ENCODE results near the gene TBX5. TPM values are rescaled to one million over a fixed set of nuclear protein-coding genes. Genes with fewer than 3 reads are reported as not detected.

Gene TBX5
- not detected for total RNA-seq

GRCh38 chr12:114405519-114406271 is at the start of gene TBX5:
TBX5 (minus strand) TSS chr12:114406144; CDS start chr12:114403898, 2,246 bp downstream.
- POLR2A ChIA-PET, result no interaction called here
- CTCF ChIA-PET, result no interaction called here

GRCh38 chr12:114451657-114452056 is 45.7 kb upstream of the TBX5 start:
- POLR2A ChIA-PET, result no interaction called here
- CTCF ChIA-PET, result no interaction called here

- CTCF ChIA-PET, result no interaction called here
Observed at GRCh38 chr12:114450515-114451300, 44.8 kb upstream of the TBX5 start.

DNA sequence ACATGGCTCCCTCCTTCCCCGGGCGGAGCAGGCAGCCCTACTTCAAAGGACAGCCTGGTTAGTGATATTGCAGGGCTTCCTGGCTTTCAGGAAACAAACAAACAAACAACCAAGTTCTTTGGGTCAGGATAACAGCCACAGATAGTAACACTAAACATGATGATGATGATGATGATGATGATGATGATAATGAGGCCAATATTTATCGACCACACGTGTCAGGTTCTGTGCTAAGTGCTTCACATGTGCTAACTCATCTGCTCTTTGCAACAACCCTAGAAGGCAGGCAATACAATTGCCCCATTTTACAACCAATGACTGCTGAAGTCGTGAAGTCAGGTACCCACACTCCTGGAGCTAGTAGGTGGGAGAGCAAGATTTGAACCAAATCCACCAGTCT is 44.1 kb upstream of the TBX5 start:
- CTCF ChIA-PET, result no interaction called here
- POLR2A ChIA-PET, result no interaction called here

More at GRCh38 chr12:114450515-114451300, 44.8 kb upstream of the TBX5 start:
- POLR2A ChIA-PET, result no interaction called here

DNA sequence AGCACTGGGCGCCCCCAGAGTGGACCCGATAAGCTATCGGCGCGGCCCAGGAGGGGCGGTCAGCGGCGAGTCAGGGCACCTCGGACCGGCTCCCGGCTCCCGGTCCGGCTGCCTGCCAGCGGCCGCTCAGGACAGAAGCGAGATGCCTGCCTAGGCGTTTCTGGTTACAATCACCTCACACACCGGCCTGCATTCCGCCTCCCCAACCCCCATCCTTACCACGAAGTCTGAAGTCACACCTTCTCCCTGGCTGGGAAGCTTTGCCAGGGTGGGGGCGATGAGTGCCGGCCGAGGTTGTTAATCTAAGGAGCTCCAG is 42.6 kb upstream of the TBX5 start:
- ChIA-PET CTCF (interaction anchor here (0.7 kb wide), 1 partner anchor 9 kb away, joined by 4 read pairs; no protein-coding TSS in a partner anchor), POLR2A (no interaction called here)

DNA sequence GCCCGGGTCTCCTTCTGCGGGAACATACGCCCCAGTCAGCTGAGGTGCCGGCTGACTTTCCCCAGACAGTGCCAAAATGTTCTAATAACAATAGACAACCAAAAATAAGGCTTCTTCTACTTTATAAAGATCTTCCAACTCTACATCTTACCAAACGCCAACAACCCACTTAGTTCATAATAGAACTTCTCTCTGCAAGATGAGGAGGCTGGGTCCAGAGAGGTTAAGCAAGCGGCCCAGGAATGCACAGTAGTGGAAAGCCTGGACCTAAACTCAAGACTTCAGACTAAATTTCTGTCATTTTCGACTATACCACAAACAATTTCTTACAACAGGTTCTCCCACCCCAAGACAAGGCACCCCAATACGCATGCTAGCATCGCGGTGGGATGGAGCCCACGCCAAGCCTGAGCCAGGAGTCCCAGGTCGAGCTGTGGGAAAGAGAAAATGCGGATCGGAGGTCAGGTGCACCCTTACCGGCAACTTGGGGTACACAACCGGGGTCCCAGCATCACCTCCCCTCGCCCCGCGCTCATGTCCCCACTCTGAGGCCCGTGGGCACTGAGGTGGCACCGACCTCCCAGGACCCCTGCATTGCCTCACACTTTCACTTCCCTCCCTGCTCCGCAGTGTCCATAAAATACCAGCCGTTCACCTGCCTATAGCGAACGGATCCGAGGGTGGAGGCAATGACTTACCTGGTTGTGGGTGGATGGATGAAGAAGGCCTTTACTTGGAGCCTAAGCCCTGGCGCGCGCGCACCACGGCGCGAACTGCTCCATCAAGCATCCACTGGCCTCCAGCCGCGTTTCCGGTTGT is 42.1 kb upstream of the TBX5 start:
- ChIA-PET CTCF (interaction anchor here (0.7 kb wide), 1 partner anchor 9 kb away, joined by 4 read pairs; no protein-coding TSS in a partner anchor), POLR2A (no interaction called here)

DNA sequence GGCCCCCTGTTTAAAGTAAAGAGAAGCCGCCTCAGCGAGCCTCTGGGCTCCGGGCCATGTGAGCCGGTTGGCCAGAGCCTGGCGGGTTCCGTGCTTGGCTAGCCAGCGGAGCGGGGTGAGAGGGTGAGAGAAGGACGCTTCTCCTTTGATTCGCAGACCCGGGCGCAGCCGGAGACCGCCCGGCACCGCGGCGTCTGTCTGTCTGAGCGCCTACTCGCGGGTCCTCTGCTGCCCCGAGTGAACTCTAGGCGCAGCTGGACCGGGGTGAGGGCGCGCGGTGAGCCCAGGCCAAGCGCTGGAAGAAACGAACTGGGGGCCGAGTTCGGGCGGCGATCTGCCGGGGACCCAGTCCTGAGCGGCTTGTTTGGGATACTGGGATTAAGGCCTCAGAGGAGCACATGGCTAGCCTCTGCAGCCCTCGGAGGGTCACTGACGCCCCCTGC is 41.4 kb upstream of the TBX5 start:
- ChIA-PET POLR2A (no interaction called here), CTCF (no interaction called here)

DNA sequence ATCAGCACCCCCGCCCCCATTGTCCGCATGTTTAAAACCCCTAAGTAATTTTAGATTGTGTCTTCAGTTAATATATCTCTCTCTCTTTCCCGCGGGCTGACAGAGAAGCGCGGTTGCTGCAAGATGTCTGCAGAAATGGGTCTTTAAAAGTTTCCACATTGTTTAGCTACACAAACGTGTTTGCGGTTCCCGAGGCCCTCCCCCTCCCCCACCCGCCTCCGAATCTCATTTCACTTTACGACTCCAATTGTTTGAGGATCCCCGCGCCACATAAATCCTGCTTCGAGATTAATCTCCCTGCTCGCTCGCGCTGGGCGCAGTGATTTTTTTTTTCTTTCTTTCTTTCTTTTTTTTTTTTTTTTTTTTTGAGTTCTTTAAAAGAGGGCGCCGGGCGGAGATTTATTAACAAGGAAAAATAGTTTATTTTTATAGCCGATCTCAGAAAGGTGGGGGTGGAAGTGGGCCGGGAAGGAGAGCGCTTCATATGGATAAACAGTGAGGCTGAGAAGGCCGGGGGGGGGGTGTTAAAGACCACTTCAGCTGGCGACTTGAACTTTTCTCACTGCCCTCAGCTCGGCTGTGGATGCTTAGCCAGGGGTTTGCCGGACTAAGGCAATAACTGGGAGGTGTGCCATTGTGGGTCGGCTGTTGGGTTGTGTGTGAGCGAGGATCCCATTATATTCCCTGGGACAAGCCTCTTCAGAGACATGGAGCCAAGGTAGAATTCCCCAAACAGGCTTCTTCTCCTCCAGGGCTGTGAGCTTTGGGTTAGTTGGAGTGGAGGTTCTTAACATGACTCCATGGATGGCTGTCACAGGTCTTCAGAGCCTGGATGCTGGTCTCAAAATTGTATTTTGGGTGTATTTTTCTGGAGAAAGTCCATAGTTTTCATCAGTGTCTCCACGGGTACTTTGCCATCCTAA is 39.7 kb upstream of the TBX5 start:
- POLR2A ChIA-PET, result no interaction called here
- CTCF ChIA-PET, result no interaction called here

DNA sequence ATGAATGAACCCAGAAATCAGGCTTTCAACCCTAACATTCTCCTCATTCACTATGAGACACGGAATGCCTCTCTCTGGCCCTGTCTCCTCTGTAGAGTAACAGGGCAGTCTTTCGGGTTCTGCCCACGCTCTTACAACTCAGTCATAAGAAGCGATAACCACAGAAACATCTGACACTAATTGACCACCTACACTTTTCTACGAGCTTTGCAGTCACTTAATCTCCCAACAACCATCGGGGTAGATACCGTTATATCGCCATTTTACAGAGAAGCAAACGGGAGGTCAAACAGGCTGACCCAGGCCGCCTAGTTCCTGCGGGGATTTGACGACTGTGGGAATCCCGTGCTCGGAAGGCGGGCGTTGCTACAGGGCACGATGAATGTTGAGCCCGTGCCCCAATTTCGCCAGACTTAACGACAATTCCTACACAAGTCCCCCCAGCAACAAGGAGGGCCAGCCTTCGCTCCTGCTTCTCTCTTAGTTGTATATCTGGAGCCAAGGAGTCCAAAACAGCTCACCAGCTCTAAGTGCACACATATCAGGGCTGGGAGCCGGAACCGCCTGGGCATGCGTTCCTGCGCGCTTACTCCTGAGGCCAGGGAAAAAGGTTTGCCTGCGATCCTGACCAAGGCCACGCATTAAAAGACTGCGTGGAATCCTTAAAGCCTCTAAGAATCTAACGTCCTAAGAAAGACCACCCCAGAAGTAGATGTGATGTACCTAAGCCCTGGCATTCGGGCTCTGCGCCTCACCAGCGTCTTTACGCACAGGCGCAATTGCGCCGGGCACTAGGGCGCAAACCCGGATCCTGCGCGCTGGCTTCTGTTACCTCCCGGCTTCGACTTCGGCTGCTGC is 38.7 kb upstream of the TBX5 start:
- ChIA-PET CTCF (no interaction called here), POLR2A (no interaction called here)

- POLR2A ChIA-PET, result no interaction called here
- CTCF ChIA-PET, result no interaction called here
Observed at GRCh38 chr12:114443607-114444421, 37.9 kb upstream of the TBX5 start.

DNA sequence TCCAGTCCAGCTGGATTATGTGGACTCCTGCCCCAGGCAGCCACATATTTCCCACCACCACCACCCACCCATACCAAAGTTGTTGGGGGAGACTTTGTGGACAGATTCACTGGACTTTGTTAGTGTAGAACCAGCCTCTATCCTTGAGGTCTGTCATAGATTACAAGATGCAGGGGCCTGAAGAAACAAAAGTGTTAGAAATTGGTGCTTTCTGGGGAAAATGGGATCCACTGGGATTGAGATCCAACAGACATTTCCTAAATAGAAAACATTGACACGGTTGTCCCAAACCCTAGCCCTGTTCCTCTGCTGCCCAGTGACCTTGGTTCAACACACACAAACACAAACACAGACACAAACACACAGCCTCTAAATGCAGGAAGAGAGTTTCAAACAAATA is 36.6 kb upstream of the TBX5 start:
- POLR2A ChIA-PET, result no interaction called here
- CTCF ChIA-PET, result no interaction called here

GRCh38 chr12:114441545-114441944 is 35.6 kb upstream of the TBX5 start:
- ChIA-PET CTCF (no interaction called here), POLR2A (no interaction called here)

DNA sequence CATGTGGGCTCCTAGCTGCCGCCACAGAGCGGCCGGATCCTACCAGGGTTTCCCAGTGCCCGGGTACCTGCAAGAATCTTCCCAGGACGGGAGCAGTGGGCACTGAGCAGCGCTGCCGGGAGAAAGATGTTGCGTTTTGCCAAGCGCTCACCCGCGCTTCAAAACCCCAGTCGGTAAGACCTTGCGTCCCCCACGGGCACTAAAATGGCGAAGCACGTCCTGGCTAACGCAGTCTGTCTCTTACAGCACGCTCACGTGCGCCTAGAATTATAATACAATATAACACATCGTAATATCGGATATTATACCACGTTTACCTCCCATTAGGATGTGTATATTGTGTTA is 35.1 kb upstream of the TBX5 start:
- CTCF ChIA-PET, result no interaction called here
- POLR2A ChIA-PET, result no interaction called here

DNA sequence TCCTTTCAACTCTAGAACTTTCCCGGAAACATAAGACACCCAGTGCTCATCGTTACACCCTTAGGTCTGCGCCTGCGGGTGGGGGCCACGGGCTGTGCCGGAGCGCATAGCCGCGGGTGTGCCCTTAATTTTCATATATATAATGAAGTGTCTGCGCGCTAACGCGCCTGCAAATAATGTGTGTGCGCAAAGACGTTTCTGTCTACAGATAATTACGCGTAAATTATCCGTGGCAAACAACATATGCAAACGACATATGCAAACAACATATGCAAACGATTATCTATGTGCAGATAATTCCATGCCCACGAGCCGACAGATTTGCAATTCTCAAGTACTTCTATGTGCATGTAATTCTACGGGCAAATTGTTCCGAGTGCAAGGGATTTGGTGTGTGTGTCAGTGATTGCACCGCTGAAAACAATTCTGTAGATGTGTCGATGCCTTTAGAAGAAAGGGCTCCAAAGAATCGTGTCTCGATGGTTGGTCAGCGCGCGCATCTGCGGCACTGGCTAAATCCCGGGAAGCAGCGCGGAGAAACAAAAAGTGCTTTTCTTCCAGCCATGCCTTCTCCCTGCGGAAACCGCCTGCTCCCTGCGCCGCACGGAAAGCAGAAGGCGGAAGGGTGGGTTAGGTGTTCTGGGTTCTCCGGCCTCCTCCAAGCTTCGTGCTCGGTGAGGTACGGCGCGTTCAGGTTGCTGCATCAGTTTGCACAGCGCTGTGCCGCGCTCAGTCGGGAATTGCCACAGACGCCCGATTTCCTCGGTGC is 34.5 kb upstream of the TBX5 start:
- CTCF ChIA-PET, result no interaction called here
- POLR2A ChIA-PET, result no interaction called here

GRCh38 chr12:114439817-114440216 is 33.9 kb upstream of the TBX5 start:
- POLR2A ChIA-PET, result no interaction called here
- CTCF ChIA-PET, result interaction anchor here (0.8 kb wide), 1 partner anchor 9 kb away, joined by 4 read pairs; no protein-coding TSS in a partner anchor

DNA sequence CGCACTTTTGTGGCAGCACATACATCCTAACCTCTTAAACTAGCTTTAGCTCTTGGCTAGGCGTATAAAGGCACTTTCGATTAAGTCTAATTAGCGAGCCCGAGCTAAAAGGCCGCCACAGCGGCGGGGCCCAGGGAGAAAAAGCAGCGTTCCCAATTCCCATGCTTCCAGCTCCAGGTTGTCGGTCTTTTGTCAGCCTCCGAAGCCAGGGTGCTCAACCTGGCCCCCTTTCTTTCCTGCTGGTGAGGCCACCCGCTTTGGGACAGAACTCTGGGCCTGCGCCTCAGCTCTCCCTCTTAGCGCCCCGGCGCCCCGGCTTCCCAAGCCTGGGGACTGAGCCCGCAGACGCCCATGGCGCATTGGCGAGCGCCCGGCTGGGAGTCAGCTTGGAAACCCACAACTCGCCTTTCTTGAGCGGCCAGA is 33.3 kb upstream of the TBX5 start:
- ChIA-PET POLR2A (no interaction called here), CTCF (interaction anchor here (0.8 kb wide), 1 partner anchor 9 kb away, joined by 4 read pairs; no protein-coding TSS in a partner anchor)

GRCh38 chr12:114438635-114439256 is 32.8 kb upstream of the TBX5 start:
- ChIA-PET CTCF (interaction anchor here (0.8 kb wide), 1 partner anchor 10 kb away, joined by 4 read pairs; no protein-coding TSS in a partner anchor), POLR2A (no interaction called here)

Measured in activated CD8-positive, alpha-beta memory T cell treated with anti-CD3 and anti-CD28 coated beads for 36 hours (primary cell).